A549 (cell line): ENCODE measurements around the gene QDPR. TPM values are rescaled to one million over a fixed set of nuclear protein-coding genes. Genes with fewer than 3 reads are reported as not detected.

Experiments
- ATAC-seq, 2 experiments: fragments of 200-7000 bp in 1 of 2; fragments of >200 bp in 1 of 2; cut with Nextera tagmentation in 1 of 2; cut with Tn5 transposase in 1 of 2; 3 replicates each; pipeline versions ENCODE4 v1.8.0 to v1.9.1; 2018 to 2020; ENCODE audit warnings: mild to moderate bottlenecking in 1 of 2, moderate library complexity in 1 of 2
- CTCF ChIA-PET: fragments of 300-600 bp; sonication (Branson Sonifier 250); formaldehyde crosslinking; extraction: SDS; loops from one replicate; lab custom pipeline; 2021; ENCODE audit warnings: antibody characterized with exemption, inconsistent platforms; lab: Yijun Ruan, JAX
- POLR2A ChIA-PET: fragments of 350-600 bp; formaldehyde crosslinking; extraction: SDS; loops from one replicate; lab custom pipeline; 2021; ENCODE audit warnings: antibody characterized with exemption, inconsistent platforms; lab: Yijun Ruan, JAX
- DNase-seq, 2 experiments: peaks; one replicate each; pipeline versions ENCODE4 v3.0.0 to v3.0.0-alpha.2; 2011 to 2016; ENCODE audit warnings: low read depth in 1 of 2, low spot score in 1 of 2
- FAIRE-seq: peaks from 2 replicates; lab custom pipeline; 2011; peaks lifted over from hg19 to GRCh38; lab: Jason Lieb, UNC
- H3K27ac ChIP-seq, 2 experiments: fragments of >200 bp; sonication (Bioruptor Twin); formaldehyde crosslinking; 3 replicates each; pipeline ENCODE4 v1.5.1; 2016 to 2017
- H3K4me1 ChIP-seq: fragments of >200 bp; sonication (Bioruptor Twin); formaldehyde crosslinking; 3 replicates; pipeline ENCODE4 v1.6.1; 2016
- H3K4me2 ChIP-seq: fragments of >200 bp; sonication (Bioruptor Twin); formaldehyde crosslinking; 3 replicates; pipeline ENCODE4 v1.6.1; 2016
- H3K4me3 ChIP-seq: fragments of >200 bp; sonication (Bioruptor Twin); formaldehyde crosslinking; 3 replicates; pipeline ENCODE4 v1.5.1; 2016
- H3K9me3 ChIP-seq: fragments of >200 bp; sonication (Bioruptor Twin); formaldehyde crosslinking; 3 replicates; pipeline ENCODE4 v1.6.1; 2016
- BHLHE40 ChIP-seq: IDR thresholded peaks from 2 replicates; pipeline ENCODE4 v1.6.1; 2012; ENCODE audit warnings: low read depth, low read length, inconsistent platforms
- CBX2 ChIP-seq: fragments of 200-600 bp; sonication (generic); IDR thresholded peaks from 2 replicates; pipeline ENCODE4 v1.6.1; 2016; ENCODE audit warnings: low read depth, mild to moderate bottlenecking, borderline replicate concordance
- CBX8 ChIP-seq: fragments of 200-600 bp; sonication (generic); IDR thresholded peaks from 2 replicates; pipeline ENCODE4 v1.6.1; 2016
- EHMT2 ChIP-seq: fragments of 200-600 bp; sonication (generic); IDR thresholded peaks from 2 replicates; pipeline ENCODE4 v1.6.1; 2016; ENCODE audit warnings: antibody characterized with exemption, low read depth, mild to moderate bottlenecking, moderate library complexity
- ESRRA ChIP-seq: fragments of 150-350 bp; IDR thresholded peaks from 2 replicates; pipeline ENCODE4 v1.6.1; 2014; ENCODE audit warnings: mild to moderate bottlenecking, low read length, borderline replicate concordance
- HOXA7 ChIP-seq: fragments of 250-450 bp; sonication (Bioruptor Pico); IDR thresholded peaks from 2 replicates; pipeline ENCODE4 v1.5.0; 2020; ENCODE audit warnings: mild to moderate bottlenecking, moderate library complexity
- HOXB5 ChIP-seq: fragments of 250-450 bp; sonication (Bioruptor Pico); IDR thresholded peaks from 2 replicates; pipeline ENCODE4 v1.5.0; 2020; ENCODE audit warnings: mild to moderate bottlenecking, moderate library complexity
- JUN ChIP-seq, 2 experiments: fragments of >200 bp; sonication (Bioruptor Twin); formaldehyde crosslinking; IDR thresholded peaks; 2 replicates in 1 of 2; 3 replicates in 1 of 2; pipeline ENCODE4 v1.6.1; 2016 to 2017
- JUNB ChIP-seq: fragments of >200 bp; sonication (Bioruptor Twin); formaldehyde crosslinking; IDR thresholded peaks from 2 replicates; pipeline ENCODE4 v1.6.1; 2016
- NPAS2 ChIP-seq: fragments of 250-450 bp; sonication (Bioruptor Pico); IDR thresholded peaks from 2 replicates; pipeline ENCODE4 v1.8.0; 2022; ENCODE audit warnings: mild to moderate bottlenecking, moderate library complexity, borderline replicate concordance
- RNF2 ChIP-seq: fragments of 200-600 bp; sonication (generic); IDR thresholded peaks from 2 replicates; pipeline ENCODE4 v1.6.1; 2016; ENCODE audit warnings: low read depth, mild to moderate bottlenecking, antibody characterized with exemption, moderate library complexity, borderline replicate concordance
- SMC3 ChIP-seq: fragments of >200 bp; sonication (Bioruptor Twin); formaldehyde crosslinking; IDR thresholded peaks from 3 replicates; pipeline ENCODE4 v1.6.1; 2018; ENCODE audit warnings: inconsistent platforms
- TFCP2L1 ChIP-seq: fragments of 250-450 bp; sonication (Bioruptor Pico); IDR thresholded peaks from 2 replicates; pipeline ENCODE4 v1.5.0; 2021; ENCODE audit warnings: mild to moderate bottlenecking
- ZSCAN20 ChIP-seq: fragments of 250-450 bp; sonication (Bioruptor Pico); IDR thresholded peaks from 2 replicates; pipeline ENCODE4 v1.8.0; 2022; ENCODE audit warnings: mild to moderate bottlenecking, moderate library complexity
- WGBS: methylation state at CpG from one replicate; pipeline ENCODE4 v1.1.6; 2017; ENCODE audit errors: missing lambda C conversion rate; 5-methylcytosine and 5-hydroxymethylcytosine counted together
- polyA plus RNA-seq, 4 experiments: library from polyadenylated mRNA; depleted of rRNA in 3 of 4; stranded (reverse); fragments of >200 nt; fragmentation: RNase III in 1 of 4; extraction: RNeasy Plus Mini Kit Qiagen cat#74134 plus additional on column Dnase treatment in 1 of 4; gene quantifications; 2 replicates in 3 of 4; 3 replicates in 1 of 4; pipeline ENCODE4 v1.2.3, GENCODE V29; 2011 to 2017
- TF ChIP-seq, protein P1 (sequence below): fragments of 200-600 bp; sonication (generic); IDR thresholded peaks from 2 replicates; pipeline ENCODE4 v1.6.1; 2016; ENCODE audit warnings: antibody characterized with exemption, mild to moderate bottlenecking, moderate library complexity

QDPR gene
- polyA plus RNA-seq, 2 of the 4 experiments (the other 2 are of a cell fraction): 40.4 to 75.1 TPM

DNA sequence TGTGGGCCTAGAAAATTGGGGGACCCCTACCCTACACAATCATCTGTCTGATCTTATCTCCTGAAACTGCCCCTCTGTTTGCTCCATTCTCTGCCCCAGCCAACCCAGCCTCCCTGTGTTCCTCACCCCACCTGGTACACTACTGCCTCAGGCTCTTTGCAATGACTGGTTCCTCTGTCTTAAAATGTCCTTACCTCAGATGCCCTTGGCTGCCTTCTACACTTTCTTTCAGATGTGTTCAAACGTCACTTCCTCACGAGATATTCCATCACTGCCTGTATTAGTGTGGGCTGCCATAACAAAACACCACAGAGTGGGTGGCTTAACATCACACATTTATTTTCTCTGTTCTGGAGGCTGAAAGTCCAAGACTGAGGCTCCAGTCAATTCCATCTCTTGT lies 29.2 kb downstream of the QDPR start:
- H3K27ac ChIP-seq: no peak overlapping the region
- DNase-seq (no peak), ATAC-seq (no peak), FAIRE-seq (no peak)
- no peak for TF ChIP-seq EHMT2
- TF ChIP-seq, protein P1, sequence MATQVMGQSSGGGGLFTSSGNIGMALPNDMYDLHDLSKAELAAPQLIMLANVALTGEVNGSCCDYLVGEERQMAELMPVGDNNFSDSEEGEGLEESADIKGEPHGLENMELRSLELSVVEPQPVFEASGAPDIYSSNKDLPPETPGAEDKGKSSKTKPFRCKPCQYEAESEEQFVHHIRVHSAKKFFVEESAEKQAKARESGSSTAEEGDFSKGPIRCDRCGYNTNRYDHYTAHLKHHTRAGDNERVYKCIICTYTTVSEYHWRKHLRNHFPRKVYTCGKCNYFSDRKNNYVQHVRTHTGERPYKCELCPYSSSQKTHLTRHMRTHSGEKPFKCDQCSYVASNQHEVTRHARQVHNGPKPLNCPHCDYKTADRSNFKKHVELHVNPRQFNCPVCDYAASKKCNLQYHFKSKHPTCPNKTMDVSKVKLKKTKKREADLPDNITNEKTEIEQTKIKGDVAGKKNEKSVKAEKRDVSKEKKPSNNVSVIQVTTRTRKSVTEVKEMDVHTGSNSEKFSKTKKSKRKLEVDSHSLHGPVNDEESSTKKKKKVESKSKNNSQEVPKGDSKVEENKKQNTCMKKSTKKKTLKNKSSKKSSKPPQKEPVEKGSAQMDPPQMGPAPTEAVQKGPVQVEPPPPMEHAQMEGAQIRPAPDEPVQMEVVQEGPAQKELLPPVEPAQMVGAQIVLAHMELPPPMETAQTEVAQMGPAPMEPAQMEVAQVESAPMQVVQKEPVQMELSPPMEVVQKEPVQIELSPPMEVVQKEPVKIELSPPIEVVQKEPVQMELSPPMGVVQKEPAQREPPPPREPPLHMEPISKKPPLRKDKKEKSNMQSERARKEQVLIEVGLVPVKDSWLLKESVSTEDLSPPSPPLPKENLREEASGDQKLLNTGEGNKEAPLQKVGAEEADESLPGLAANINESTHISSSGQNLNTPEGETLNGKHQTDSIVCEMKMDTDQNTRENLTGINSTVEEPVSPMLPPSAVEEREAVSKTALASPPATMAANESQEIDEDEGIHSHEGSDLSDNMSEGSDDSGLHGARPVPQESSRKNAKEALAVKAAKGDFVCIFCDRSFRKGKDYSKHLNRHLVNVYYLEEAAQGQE: no peak
- no peak for TF ChIP-seq JUNB
- TF ChIP-seq JUN (IDR thresholded peaks at IDR 0.05): no peak
- TF ChIP-seq HOXA7 (CRISPR knock-in tag): no peak
- TF ChIP-seq CBX8: no peak
- TF ChIP-seq ESRRA: no peak
- TF ChIP-seq TFCP2L1 (CRISPR knock-in tag): no peak
- TF ChIP-seq NPAS2: no peak
- H3K4me2 ChIP-seq: no peak overlapping the region
- CTCF ChIA-PET: no interaction called here
- no peaks in the 10 kb centered on the region for H3K4me1 ChIP-seq
- H3K4me3 ChIP-seq: no peak overlapping the region
- WGBS: 83% methylated on average over 2 of the region's 2 CpGs
- H3K9me3 ChIP-seq: no peaks in the 10 kb centered on the region
- POLR2A ChIA-PET: no interaction called here

DNA sequence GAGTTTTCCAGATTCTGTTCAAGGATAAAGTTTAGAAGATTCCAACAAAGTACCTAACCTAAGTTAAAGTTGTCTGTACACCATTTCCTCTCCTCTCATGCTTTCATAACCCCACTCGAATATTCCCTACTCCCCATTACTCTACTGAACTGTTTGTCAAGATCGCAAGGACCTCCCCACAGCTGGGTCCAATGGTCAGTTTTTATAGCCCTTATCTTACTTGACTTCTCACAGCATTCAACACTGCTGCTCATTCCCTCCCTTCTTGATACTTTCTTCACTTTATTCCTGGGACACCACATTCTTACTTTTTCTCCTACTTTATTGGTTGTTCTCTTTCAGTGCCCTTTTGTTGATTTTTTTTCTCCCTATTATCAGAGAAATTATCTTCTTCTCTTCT lies 30.9 kb downstream of the QDPR start:
- Histone ChIP-seq H3K4me3 (no peak overlapping the region), H3K4me1 (no peaks in the 10 kb centered on the region), H3K4me2 (no peak overlapping the region), H3K27ac (no peak overlapping the region), H3K9me3 (no peaks in the 10 kb centered on the region)
- ChIA-PET CTCF (no interaction called here), POLR2A (no interaction called here)
- DNase-seq (no peak), FAIRE-seq (no peak), ATAC-seq (no peak)
- TF ChIP-seq SMC3: no peak
- TF ChIP-seq, protein P1: no peak
- WGBS: 92% methylated on average over 2 of the region's 2 CpGs

DNA sequence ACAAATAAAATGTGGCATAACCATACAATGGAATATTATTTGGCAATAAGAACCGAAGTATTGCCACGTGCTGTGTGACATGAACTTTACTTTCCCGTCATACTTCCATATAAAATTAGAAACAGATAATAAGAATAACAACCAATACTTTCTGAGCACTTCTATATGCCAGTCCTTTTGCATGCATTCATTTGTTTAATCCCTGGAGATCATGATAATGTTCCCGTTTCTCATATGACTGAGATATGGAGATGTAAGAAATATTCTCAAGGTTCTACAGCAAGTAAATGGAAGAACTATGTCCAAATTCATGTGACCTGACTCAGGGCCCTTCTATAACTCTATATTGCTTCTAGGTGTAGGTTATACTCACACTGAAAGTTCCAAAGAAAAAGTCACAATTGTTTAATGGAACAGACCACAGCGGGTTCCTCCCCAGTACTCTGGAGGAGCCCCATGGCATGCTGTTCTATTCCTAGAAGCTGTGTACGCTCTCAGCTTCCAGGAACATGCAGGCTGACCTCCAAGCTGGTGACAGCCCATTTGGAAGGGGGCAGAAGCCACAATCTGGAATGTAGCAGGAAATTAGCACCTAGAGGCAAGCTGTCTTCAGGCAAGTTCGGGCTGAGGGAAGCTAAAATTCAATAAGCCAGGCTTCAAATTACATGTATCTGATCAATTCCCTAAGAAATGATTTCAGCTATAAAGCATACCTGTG lies 31.5 kb downstream of the QDPR start:
- no peaks in the 10 kb centered on the region for H3K9me3 ChIP-seq
- no peak for FAIRE-seq
- no peak for DNase-seq
- POLR2A ChIA-PET: no interaction called here
- CTCF ChIA-PET: no interaction called here
- TF ChIP-seq HOXB5 (CRISPR knock-in tag): no peak
- TF ChIP-seq ZSCAN20: no peak
- no peak for TF ChIP-seq CBX2
- no peak for TF ChIP-seq RNF2
- no peak for TF ChIP-seq BHLHE40
- TF ChIP-seq, all 56 proteins: peak for 0
- Histone ChIP-seq H3K27ac (no peak overlapping the region), H3K4me3 (no peak overlapping the region), H3K4me1 (no peaks in the 10 kb centered on the region), H3K4me2 (no peak overlapping the region)
- WGBS: 86% methylated on average over 7 of the region's 7 CpGs
- no peak for ATAC-seq
